ENCODE measurements around the gene GFOD1.

Gene GFOD1

DNA sequence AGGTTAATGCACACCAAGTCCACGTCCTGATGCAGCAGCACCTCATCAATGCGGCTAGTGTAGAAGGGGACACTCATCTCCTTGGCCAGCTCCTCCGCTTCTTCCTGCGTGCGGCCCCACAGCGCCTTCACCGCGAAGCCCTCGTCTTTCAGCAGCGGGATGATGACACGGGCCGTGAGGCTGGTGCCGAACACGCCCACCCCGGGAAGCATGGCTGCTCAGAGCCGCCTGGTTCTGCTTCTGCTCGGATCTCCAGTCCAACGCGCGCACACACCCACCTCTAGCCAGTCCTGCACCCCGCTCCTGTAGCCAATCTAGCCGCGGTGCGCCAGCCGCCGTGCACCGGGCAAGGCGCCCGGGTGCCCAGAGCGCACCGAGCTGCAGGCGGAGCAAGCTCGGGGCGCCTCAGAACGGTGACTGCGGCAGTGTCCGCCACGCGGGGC lies 700 bp downstream of the GFOD1 start:
- DNase-seq (ENCODE audit: low read depth in 2 of 2, low spot score in 1 of 2), result peak; percentile 34 to 46

DNA sequence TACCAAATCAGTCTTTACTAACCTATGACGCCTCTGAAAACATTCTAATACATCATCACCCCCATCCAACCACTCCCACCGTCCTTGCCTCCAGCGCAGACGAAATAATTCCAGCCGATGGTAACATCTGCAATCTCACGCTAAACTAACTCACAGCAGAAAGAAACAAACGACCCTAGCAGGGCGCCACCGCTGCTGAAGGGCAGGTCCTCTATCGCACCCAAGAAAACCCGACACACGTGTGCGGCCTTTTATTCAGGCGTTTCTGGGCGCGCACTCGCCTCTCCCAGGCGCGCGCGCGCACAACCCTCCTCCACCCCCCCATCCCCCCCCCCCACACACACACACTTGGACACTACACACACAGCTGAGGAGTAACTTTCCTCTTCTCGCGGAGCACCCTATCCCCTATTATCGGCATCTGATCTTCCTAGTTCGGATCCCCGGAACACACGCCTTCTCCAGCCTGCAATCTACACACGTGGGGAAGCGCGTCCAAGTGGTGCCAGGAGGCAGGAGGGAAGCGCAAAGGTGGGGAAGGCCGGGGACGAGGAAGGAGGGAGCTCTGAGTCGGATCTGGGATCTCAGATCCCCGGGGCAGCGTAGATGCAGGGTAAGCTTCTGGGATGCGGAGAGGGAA lies 1.4 kb downstream of the GFOD1 start:
- no peak for DNase-seq (ENCODE audit: low read depth in 2 of 2, low spot score in 1 of 2)

DNA sequence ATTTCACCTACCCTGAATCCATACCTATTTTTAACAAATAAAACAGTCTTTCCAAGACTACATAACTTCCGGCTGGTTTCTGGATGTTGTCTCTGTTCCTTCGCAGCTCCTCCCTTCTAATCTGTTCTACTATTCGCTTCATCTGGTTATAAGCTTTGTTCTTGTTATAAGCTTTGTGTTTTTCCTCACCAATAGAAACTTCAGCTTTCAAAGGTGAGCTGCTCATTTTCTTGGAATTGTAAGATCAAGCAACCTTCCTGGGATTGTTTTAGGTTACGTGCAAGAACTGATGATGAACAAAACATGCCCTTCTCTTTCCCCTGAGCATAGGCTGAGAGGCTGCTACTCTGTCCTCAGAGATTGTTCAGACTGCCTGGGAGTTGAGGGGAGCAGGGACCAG lies 2.1 kb downstream of the GFOD1 start:
- no peak for DNase-seq (ENCODE audit: low read depth in 2 of 2, low spot score in 1 of 2)

DNA sequence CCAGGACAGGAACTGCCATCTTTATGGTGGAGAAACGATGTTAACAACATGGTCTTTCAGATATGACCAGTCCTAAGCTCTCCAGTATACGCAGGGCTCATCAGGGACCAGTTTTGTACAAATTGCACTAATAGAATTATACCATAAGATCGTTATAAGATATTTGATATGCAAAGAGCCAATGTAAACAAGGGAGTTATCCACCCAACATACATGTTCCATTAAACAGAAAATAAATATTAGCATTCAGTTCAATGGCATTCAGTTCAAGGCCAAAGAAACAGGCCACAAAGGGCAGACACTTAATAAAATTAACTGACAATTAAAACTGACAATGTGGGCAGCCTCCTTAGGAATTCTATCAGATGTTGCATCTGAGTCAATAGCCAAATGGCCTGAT lies 2.6 kb downstream of the GFOD1 start:
- no peak for DNase-seq (ENCODE audit: low read depth in 2 of 2, low spot score in 1 of 2)

DNA sequence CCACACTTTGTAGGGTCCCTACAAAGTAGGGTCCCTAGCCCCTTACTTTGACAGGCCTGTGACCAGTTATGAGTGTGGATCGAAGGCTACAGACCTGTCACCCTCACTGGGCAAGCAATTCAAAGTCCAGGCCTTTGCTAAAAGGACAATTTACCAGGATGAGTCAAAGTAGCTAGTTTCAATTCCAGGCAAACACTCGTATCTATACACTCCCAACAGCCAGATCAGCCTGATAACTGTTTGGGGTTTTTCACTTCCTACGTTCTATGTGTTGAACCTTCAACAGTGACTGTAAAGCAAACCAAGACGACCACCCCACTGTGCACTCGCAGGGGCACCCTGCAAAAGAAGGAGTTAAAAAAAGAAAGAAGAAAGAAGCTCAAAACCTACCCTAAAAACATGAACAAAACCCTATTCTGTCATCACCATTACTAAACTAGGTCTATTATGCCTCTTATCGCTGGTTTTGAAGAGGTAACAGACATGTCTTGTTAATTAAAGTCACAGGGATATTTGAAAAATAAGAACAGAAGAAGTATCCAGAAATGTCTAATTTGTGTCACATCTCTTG lies 3.2 kb downstream of the GFOD1 start:
- no peak for DNase-seq (ENCODE audit: low read depth in 2 of 2, low spot score in 1 of 2)

DNA sequence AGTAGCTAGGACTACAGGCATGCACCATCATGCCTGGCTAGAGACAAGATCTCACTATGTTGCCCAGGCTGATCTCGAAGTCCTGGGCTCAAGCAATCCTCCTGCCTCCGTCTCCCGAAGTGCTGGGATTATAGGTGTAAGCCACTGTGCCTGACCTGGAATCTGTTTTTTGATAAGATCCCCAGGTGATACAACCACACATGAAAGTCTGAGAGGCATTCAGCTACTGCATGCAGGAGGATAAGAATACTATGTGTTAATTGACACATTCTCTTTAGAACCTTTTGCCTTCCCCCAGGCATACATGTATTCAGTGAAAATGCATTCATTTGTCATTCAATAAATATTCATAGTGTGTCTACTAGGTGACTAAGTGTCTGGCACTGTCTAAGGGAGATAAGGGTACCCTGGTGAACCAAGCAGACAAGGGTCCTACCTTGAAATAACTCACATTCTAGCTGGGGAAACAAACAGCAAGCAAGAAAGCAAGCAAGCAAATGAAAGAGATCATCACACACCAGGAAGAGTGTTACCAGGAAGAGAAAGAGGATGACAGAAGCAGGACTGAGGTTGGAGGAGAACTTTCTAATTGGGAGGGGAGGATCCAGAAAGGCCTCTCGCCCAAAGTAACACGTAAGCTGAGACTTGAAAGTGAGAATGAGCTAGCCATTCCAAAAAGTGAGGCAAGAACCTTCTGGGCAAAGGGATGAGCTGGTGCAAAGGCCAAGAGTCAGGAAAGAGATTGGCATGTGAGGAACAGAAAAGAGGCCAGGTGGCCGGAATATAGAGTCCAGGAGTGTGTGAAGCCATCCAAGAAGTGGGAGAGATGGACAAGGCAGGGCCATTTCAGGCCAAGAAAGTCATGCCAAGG lies 6.5 kb downstream of the GFOD1 start:
- DNase-seq (ENCODE audit: low read depth in 2 of 2, low spot score in 1 of 2), result no peak

DNA sequence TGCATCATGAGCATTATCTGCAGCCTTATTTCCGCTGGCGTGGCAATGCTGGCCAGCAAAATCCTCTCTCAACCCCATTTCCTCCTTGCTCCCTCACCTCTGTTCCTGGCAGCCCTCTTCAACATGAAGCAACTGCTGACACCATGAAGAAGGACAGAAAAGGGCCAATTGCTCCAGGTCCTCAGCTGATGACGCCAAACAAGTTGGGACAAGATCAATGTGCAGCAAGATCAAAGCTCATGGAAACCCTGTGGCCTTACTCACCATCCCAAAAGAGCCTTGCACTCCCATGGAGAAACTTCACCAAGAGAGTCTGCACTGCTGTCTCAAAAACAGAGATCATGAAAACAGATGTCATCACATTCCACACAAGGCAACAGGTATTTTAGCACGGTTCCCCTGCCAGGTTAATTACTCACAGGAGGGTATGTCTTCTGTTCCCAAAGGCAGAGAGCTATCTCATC lies 7.4 kb downstream of the GFOD1 start:
- DNase-seq (ENCODE audit: low read depth in 2 of 2, low spot score in 1 of 2), result no peak

DNA sequence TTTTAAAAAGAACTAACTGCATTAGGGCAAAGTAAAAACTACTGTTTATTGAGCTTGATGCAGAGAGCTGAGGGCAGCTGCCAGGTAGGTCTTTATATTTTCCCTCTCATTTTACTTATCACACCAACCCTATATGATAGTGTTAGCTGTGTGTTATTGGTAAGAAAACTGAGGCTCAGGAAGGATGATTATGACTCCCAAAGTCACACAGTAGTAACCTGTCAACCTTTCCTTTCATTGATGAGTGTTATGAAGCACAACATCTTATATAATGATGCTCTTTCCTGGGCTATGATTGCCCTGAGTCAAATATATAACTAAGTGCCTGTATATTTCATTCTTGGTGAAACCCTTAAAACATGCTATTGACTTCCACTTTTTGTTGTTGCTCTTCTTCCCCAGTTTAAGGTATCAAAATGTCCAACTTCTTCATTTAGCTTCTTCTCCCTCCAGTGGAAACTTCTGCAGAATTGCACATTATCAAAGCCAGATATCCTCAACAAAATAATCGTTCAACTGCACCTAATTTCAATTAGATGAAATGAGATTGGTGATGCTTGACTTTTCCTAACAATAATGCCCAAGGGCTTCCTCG lies 8.1 kb downstream of the GFOD1 start:
- no peak for DNase-seq (ENCODE audit: low read depth in 2 of 2, low spot score in 1 of 2)

DNA sequence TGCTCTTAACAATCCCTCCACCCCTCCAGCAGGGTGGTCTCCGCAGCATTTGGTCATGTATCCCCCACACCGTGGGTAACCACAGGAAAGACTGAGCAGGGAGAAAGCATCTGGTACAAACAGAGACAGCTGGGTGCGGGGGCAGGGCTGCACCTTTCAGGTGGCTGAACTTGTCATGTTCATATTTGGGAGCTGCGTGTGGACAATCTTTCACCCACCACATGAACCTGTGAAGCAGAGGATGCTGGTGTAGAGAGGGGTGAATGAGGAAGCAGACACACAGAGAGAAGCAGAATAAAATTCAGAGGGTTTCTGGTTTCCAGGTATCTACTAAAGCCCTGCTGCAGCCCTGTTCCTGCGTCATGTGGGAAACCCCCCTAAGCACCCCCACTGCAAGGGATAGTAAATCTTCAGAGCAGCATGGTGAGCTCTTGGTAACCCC lies 8.9 kb downstream of the GFOD1 start:
- no peak for DNase-seq (ENCODE audit: low read depth in 2 of 2, low spot score in 1 of 2)

DNA sequence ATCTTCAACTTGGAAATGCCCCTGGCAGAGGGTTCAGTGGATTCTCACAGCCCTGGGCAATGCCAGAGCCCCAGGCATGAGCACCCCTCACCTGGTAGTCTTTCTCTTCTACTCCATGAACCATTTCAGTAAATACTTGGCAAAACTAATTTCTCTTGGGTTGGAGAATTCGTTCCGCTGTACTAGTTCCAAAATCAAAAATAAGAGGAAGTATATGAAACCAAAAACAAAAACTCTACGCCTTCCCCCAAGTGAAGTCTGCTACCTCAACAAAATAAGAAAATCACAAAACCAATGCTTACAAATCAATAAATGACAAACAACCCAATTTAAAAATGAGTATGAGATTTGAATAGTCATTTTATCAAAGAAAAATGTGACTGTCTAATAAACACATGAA lies 12.6 kb downstream of the GFOD1 start:
- DNase-seq (ENCODE audit: low read depth in 2 of 2, low spot score in 1 of 2), result no peak

DNA sequence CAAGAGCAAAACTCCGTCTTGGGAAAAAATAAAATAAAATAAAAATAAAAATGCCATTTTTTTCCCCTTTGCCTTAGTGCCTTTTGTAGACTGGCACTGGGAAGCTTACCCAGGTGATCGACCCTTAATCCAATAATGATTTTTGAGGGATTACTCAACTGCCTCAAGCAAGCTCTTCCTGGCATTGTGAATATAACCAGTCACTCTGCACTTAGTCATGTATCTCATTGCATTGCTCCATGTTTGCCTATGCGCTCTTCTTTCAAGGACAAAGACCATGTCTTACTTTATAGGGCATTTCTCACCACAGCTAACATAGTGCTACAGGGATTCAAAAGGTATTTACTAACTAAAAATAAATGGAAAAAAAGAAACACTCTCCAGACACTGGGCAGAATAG lies 13.0 kb downstream of the GFOD1 start:
- no peak for DNase-seq (ENCODE audit: low read depth in 2 of 2, low spot score in 1 of 2)

DNA sequence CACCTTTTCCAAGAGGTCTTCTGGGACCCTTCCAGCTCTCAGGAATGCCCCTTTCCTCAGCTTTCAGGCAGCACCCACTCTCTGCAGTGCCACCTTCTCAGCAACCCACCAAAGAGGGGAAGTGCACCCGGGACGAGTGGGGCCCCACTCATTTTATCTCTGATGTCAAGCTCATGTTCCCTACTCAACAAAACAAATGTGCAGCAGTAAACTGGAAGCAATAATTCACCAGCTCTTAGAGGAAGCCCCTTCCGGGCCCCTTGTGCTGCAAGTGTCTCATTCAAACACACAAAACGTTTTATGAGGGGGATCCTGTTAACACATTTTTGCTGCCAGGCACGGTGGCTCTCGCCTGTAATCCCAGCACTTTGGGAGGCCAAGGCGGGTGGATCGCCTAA lies 13.6 kb downstream of the GFOD1 start:
- DNase-seq (ENCODE audit: low read depth in 2 of 2, low spot score in 1 of 2), result no peak

DNA sequence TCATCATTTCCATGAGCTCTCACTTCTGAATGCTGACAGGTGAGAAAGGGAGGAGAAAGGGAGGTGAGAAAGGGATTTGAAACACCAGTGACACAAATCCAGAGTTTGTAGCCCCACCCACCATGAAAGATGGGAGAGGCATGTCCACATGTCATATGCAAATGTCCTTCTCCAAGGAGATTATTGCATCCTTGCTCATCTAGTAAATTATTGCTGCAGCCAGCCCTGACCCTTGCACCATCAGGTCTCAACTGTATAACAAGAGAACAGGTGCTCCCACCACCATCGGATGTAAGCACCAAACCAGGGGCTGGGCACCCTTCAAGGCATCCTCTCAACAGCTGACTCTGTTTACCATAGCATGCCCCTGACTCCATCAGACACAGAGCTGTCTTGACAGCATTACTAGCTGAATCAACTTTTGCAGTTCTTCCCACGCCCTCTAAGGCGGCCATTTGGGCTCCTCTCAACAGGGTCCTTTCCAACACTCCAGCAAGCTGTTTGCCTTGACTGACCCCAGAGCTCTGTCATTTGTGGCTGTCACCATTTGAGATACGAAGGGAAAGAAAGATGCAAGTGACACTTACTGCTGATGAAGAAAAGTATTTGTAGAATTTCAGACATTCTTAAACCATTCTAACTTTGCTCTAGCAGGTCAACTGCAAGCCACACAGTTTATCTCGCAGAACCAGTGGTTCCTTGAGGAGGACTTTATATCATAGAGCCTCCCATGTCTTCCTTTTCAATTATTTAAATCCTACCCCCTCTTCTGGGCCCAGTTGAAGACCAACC lies 14.2 kb downstream of the GFOD1 start:
- no peak for DNase-seq (ENCODE audit: low read depth in 2 of 2, low spot score in 1 of 2)

DNA sequence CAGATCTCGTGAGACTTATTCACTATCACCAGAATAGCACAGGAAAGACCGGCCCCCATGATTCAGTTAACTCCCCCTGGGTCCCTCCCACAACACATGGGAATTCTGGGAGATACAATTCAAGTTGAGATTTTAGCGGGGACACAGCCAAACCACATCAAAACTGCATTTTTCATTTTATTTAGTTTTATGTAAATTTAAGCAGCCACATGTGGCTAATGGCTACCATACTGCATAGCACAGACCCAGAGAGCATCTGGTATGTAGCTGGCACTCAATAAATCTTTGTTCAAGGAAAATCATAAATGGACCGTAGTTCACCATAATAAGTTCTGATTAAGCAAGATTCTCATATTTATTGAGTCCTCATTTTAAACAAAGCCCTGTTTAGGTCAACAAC lies 15.3 kb downstream of the GFOD1 start:
- no peak for DNase-seq (ENCODE audit: low read depth in 2 of 2, low spot score in 1 of 2)

DNA sequence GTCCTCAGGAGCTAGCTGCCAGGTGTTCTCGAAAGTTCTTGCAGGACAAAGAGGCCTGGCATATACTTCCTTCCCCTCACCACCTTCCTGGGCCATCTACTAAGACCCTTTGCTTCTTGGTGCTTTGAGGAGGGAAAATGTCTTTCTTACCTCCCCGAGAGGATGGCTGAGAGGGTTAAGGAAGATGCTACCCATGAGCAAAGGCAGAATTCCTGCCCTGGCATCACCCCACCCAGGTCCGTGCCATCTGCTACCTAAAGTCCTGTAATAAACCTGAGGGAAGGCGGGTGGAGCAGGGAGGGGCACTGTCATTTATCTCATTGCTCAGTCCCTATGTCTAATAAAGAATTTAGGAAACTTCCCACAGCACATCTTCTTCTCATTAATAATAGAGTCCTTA lies 16.2 kb downstream of the GFOD1 start:
- DNase-seq (ENCODE audit: low read depth in 2 of 2, low spot score in 1 of 2), result no peak

DNA sequence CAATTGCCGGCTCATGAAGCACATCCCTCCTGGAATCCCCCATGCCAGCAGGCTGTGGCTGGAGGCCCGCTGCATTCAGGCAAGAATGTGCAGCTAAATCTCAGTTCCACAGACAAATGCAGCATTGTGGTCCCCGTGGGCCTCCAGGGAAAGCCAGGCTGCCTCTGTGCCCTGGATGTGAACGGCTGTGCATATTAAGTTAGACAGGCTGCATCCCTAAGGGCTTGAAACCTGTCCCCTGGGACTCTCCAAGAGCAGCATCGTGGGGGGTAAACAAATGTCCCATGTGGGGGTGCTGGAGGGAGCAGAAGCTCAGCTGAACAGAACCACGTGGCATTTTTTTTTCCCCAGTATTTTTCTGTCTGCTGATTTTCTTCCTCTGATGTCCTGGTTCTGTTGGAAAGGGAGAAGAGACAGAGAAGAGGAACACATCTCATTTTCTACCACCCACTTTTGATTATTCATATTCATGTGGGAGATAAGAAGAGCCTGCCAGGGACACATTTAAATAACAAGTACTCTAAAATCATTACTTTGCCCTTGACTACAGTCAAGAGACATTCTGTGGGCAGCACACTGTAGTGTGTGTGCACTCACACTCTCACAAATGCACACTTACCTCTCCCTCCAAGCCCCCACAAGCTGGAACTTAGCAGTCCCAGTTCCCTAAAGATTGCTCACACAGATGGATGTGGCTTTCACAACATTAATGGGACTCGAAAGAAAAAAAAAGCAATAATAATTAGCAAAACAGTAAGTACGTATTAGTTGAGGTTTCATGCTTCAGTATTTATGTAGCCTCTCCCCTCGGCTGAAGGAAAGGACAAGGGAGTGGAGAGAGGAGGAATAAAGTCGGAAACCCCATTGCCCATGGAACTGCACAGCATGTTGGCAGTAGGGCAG lies 16.9 kb downstream of the GFOD1 start:
- DNase-seq (ENCODE audit: low read depth in 2 of 2, low spot score in 1 of 2), result no peak

DNA sequence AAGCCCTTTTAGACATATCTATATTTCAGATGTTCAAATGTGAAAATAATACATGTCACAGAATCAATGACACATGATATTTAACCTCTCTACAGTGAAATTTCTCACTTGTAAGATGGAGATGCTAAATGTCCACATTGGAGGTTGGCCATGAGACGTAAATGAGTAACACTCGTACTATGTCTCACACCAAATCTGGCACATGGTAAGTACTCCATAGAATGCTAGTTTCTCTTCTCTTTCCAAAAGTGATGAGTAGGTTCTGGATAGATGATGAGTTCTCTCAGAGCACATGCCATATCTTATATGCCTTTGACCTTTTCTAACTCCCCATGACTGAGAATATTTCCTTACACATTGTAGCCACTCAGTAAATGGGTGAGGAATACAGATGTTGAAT lies 17.7 kb downstream of the GFOD1 start:
- no peak for DNase-seq (ENCODE audit: low read depth in 2 of 2, low spot score in 1 of 2)

DNA sequence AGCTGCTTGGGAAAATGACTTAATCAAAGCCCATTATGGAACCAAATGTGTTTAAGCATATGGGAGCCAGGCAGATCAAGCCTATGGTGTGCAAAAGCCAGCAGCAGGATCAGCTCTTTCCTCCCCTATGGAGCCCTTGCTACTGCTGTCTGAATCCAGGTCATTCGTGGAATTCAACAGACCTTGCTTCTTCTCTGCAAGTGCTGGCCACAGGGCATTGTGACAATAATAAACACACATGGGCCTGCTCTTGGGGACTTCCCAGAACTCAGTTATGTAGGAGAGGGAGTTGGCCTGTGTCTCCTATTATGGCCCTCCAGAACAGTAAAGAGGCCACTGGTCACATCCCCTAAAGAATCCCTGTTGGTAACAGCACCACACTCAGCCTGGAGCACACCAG lies 18.6 kb downstream of the GFOD1 start:
- no peak for DNase-seq (ENCODE audit: low read depth in 2 of 2, low spot score in 1 of 2)

DNA sequence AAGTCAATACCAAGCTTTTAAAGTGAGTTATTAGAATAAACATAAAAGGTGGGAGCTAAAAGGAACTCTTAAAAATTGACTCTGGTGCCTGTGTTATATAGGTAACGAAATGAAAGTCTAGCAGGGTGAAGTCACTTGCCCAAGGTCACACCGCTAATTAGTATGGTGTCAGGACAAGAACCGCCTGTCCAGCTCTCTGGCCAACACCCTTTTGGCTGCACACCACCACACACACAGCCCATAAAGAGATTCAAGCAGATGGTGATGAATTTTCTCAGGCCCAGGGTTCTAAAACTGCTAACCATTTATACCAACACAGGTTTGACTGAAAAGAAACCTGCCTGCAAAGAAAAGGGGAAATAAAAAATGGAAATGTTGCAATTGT lies 20.2 kb downstream of the GFOD1 start:
- no peak for DNase-seq (ENCODE audit: low read depth in 2 of 2, low spot score in 1 of 2)
